H1 (cell line): ENCODE results near the gene NOL9. TPM values are rescaled to one million over a fixed set of nuclear protein-coding genes. Genes with fewer than 3 reads are reported as not detected.

ENCODE experiments used
- ASH2L ChIP-seq: fragments of 200-600, 300-600 bp; sonication (generic); IDR thresholded peaks from one replicate; pipeline ENCODE4 v1.7.1; 2017; ENCODE audit warnings: low read length
- CBX5 ChIP-seq: fragments of 300-800, 300-1000 bp; sonication (generic); IDR thresholded peaks from 2 replicates; pipeline ENCODE4 v1.7.1; 2016; ENCODE audit warnings: antibody characterized with exemption, low read length, low read depth
- CHD2 ChIP-seq: IDR thresholded peaks from 2 replicates; pipeline ENCODE4 v1.6.1; 2012; ENCODE audit warnings: low read length, improper control_type of control experiment
- CREB1 ChIP-seq: IDR thresholded peaks from 2 replicates; pipeline ENCODE4 v1.6.1; 2012; ENCODE audit warnings: inconsistent platforms
- EZH2 ChIP-seq: fragments of 200-600 bp; sonication (generic); IDR thresholded peaks from 2 replicates; pipeline ENCODE4 v1.7.1; 2012; ENCODE audit warnings: low read depth, mild to moderate bottlenecking, moderate library complexity, low read length, inconsistent platforms; ENCODE audit not compliant: severe bottlenecking
- GABPA ChIP-seq: IDR thresholded peaks from 2 replicates; pipeline ENCODE4 v1.6.1; 2011; ENCODE audit warnings: mild to moderate bottlenecking, low read length, moderate library complexity, borderline replicate concordance; ENCODE audit not compliant: insufficient read depth
- HDAC2 ChIP-seq, 2 experiments: fragments of 300-600 bp in 1 of 2; sonication (generic) in 1 of 2; IDR thresholded peaks; 2 replicates each; pipeline ENCODE4 v1.6.1; 2011 to 2012; ENCODE audit warnings: low read depth in 2 of 2, low read length in 2 of 2, mild to moderate bottlenecking in 2 of 2, moderate library complexity in 2 of 2, borderline replicate concordance in 1 of 2, inconsistent platforms in 1 of 2
- HDAC6 ChIP-seq: IDR thresholded peaks from one replicate; pipeline ENCODE4 v1.7.1; 2012; ENCODE audit warnings: low read depth, mild to moderate bottlenecking, inconsistent platforms, low read length, moderate library complexity
- NANOG ChIP-seq: IDR thresholded peaks from 2 replicates; pipeline ENCODE4 v1.6.1; 2011; ENCODE audit warnings: low read length, low read depth, mild to moderate bottlenecking, inconsistent platforms; ENCODE audit not compliant: insufficient read depth, poor library complexity, severe bottlenecking
- PHF8 ChIP-seq: fragments of 200-600 bp; sonication (generic); conservative IDR thresholded peaks from 2 replicates; pipeline ENCODE4 v1.7.1; 2012; ENCODE audit warnings: low read depth, mild to moderate bottlenecking, inconsistent platforms, low read length, moderate library complexity
- POLR2A ChIP-seq, 2 experiments: IDR thresholded peaks; 1 replicate in 1 of 2; 2 replicates in 1 of 2; pipeline ENCODE4 v1.6.1; 2011; ENCODE audit warnings: low read depth in 2 of 2, low read length in 2 of 2, mild to moderate bottlenecking in 2 of 2; ENCODE audit errors: control extremely low read depth in 1 of 2
- RAD21 ChIP-seq, 2 experiments: IDR thresholded peaks in 1 of 2; conservative IDR thresholded peaks in 1 of 2; 2 replicates each; pipeline ENCODE4 v1.6.1; 2011; ENCODE audit warnings: low read depth in 2 of 2, low read length in 2 of 2, improper control_type of control experiment in 1 of 2, inconsistent platforms in 1 of 2, mild to moderate bottlenecking in 1 of 2, moderate library complexity in 1 of 2
- RBBP5 ChIP-seq: IDR thresholded peaks from 2 replicates; pipeline ENCODE4 v1.7.1; 2012; ENCODE audit warnings: low read depth, mild to moderate bottlenecking, inconsistent platforms, low read length, moderate library complexity, borderline replicate concordance
- SAP30 ChIP-seq: fragments of 300-600 bp; sonication (generic); IDR thresholded peaks from 2 replicates; pipeline ENCODE4 v1.7.1; 2012; ENCODE audit warnings: low read length, moderate library complexity, mild to moderate bottlenecking, inconsistent platforms; ENCODE audit not compliant: insufficient read depth, insufficient replicate concordance
- SIX5 ChIP-seq: IDR thresholded peaks from 2 replicates; pipeline ENCODE4 v1.6.1; 2011; ENCODE audit warnings: mild to moderate bottlenecking, low read depth, low read length
- SP1 ChIP-seq: IDR thresholded peaks from 2 replicates; pipeline ENCODE4 v1.6.1; 2011; ENCODE audit warnings: low read depth, low read length
- SRF ChIP-seq: IDR thresholded peaks from 2 replicates; pipeline ENCODE4 v1.6.1; 2011; ENCODE audit warnings: mild to moderate bottlenecking, low read depth, low read length, moderate library complexity
- TAF1 ChIP-seq: IDR thresholded peaks from 2 replicates; pipeline ENCODE4 v1.6.1; 2011; ENCODE audit warnings: mild to moderate bottlenecking, low read depth, low read length
- YY1 ChIP-seq: IDR thresholded peaks from 2 replicates; pipeline ENCODE4 v1.6.1; 2011; ENCODE audit warnings: low read depth, mild to moderate bottlenecking, low read length
- ZNF274 ChIP-seq: IDR thresholded peaks from 2 replicates; pipeline ENCODE4 v1.7.0; 2012; ENCODE audit warnings: low read length, borderline replicate concordance; ENCODE audit errors: extremely low read depth
- polyA plus RNA-seq, 7 experiments: library from polyadenylated mRNA; depleted of rRNA in 3 of 7; stranded (reverse) in 5 of 7; unstranded in 2 of 7; fragments of >200 nt in 5 of 7; fragments of 200-250 nt in 2 of 7; gene quantifications; 1 replicate in 5 of 7; 2 replicates in 1 of 7; 4 replicates in 1 of 7; pipeline versions ENCODE4 v1.2.1 to v1.2.3, GENCODE V29; 2011 to 2013; ENCODE audit warnings: missing spikeins in 2 of 7, mixed read lengths in 2 of 7
- total RNA-seq: library from RNA; stranded (reverse); fragmentation: NEBNext Ultra II Directional; extraction: Animal tissue kit (Norgen Biotek cat#: 25700); gene quantifications from 2 replicates; pipeline ENCODE4 v1.2.1, GENCODE V29; 2021
- TF ChIP-seq, protein P1 (sequence below): IDR thresholded peaks from 2 replicates; pipeline ENCODE4 v1.6.1; 2012; ENCODE audit warnings: inconsistent platforms
- TF ChIP-seq, protein P2 (sequence below): IDR thresholded peaks from 2 replicates; pipeline ENCODE4 v1.6.1; 2012; ENCODE audit warnings: inconsistent platforms
- TF ChIP-seq, protein P3 (sequence below): IDR thresholded peaks from 2 replicates; pipeline ENCODE4 v1.6.1; 2011; ENCODE audit warnings: low read depth, mild to moderate bottlenecking, low read length; ENCODE audit not compliant: insufficient read depth

The NOL9 gene
- total and polyA plus RNA-seq, 2 of the 8 experiments (the other 6 are each of a cell fraction or from before 2014, with no cell fraction given): 17.1 to 38.1 TPM

DNA sequence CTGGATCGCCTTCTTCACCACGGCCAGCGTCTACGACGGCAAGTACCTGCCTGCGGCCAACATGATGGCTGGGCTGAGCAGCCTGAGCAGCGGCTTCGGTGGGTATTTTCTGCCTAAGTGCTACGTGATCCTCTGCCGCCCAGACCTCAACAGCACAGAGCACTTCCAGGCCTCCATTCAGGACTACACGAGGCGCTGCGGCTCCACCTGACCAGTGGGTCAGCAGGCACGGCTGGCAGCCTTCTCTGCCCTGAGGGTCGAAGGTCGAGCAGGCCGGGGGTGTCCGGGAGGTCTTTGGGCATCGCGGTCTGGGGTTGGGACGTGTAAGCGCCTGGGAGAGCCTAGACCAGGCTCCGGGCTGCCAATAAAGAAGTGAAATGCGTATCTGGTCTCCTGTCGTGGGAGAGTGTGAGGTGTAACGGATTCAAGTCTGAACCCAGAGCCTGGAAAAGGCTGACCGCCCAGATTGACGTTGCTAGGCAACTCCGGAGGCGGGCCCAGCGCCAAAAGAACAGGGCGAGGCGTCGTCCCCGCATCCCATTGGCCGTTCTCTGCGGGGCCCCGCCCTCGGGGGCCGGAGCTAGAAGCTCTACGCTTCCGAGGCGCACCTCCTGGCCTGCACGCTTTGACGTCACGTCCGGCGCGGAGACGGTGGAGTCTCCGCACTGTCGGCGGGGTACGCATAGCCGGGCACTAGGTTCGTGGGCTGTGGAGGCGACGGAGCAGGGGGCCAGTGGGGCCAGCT is 25.2 kb upstream of the NOL9 start, which contains the start of gene ZBTB48 (continued):
- TF ChIP-seq RAD21 (IDR thresholded peaks at IDR 0.05 in 1 of 2, conservative IDR thresholded peaks at IDR 0.05 in 1 of 2; ENCODE audit: low read depth in 2 of 2, low read length in 2 of 2): no peak
- no peak for TF ChIP-seq EZH2
- no peak for TF ChIP-seq NANOG
- TF ChIP-seq, protein P1, sequence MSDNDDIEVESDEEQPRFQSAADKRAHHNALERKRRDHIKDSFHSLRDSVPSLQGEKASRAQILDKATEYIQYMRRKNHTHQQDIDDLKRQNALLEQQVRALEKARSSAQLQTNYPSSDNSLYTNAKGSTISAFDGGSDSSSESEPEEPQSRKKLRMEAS: no peak
- TF ChIP-seq RBBP5: peak; percentile 74
- TF ChIP-seq CREB1: peak; percentile 94
- TF ChIP-seq CBX5: no peak
- TF ChIP-seq HDAC6: no peak
- TF ChIP-seq, protein P2, sequence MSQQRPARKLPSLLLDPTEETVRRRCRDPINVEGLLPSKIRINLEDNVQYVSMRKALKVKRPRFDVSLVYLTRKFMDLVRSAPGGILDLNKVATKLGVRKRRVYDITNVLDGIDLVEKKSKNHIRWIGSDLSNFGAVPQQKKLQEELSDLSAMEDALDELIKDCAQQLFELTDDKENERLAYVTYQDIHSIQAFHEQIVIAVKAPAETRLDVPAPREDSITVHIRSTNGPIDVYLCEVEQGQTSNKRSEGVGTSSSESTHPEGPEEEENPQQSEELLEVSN: 0 out of 2 replicates have a peak, but pooled peaks have one; percentile 41
- no peak for TF ChIP-seq HDAC2 (IDR thresholded peaks at IDR 0.05; ENCODE audit: borderline replicate concordance in 1 of 2, low read depth in 2 of 2, low read length in 2 of 2)
- no peak for TF ChIP-seq SAP30
- no peak for TF ChIP-seq YY1
- TF ChIP-seq CHD2: no peak
- no peak for TF ChIP-seq ZNF274
- peak; percentile 82; the same call in 1 of the 2 replicates for TF ChIP-seq GABPA
- TF ChIP-seq TAF1: peak; percentile 62
- TF ChIP-seq, protein P3, sequence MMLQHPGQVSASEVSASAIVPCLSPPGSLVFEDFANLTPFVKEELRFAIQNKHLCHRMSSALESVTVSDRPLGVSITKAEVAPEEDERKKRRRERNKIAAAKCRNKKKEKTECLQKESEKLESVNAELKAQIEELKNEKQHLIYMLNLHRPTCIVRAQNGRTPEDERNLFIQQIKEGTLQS: no peak
- TF ChIP-seq ASH2L: peak; percentile 79
- TF ChIP-seq POLR2A (IDR thresholded peaks at IDR 0.05; ENCODE audit: control extremely low read depth in 1 of 2, low read depth in 2 of 2, low read length in 2 of 2): peak in 1 of 2 experiments; percentile 92; a peak in 2 of 3 replicates
- no peak for TF ChIP-seq PHF8
- no peak for TF ChIP-seq SRF
- 0 out of 2 replicates have a peak, but pooled peaks have one; percentile 55 for TF ChIP-seq SP1
- TF ChIP-seq SIX5: no peak
